Endometrial microvascular endothelial cells (primary cell): ENCODE results near the gene GAREM2. TPM values are rescaled to one million over a fixed set of nuclear protein-coding genes. Genes with fewer than 3 reads are reported as not detected.

Experiments used
- in situ Hi-C: cut with HindIII; loops from 2 replicates; pipeline ENCODE4 v1.10.0; 2017; ENCODE audit warnings: low sequenced_read_pairs, low pct_unique_long_range_greater_than_20kb; ENCODE audit errors: inconsistent ontology term
- total RNA-seq: library from RNA; depleted of rRNA; stranded (reverse); fragments of >200 nt; gene quantifications from one replicate; pipeline ENCODE4 v1.2.3, GENCODE V29; 2015; ENCODE audit errors: inconsistent ontology term

GAREM2 gene
- not detected for total RNA-seq

GRCh38 chr2:26172871-26173775 lies at the start of gene GAREM2:
Gene GAREM2, plus strand, starts transcription at chr2:26173088. Its CDS starts 133 bp downstream, at chr2:26173221.
- in situ Hi-C loops = no loop called here

- in situ Hi-C loops = no loop called here
Observed at GRCh38 chr2:26123426-26123825, 49.5 kb upstream of the GAREM2 start.

- in situ Hi-C loops = no loop called here
Observed at GRCh38 chr2:26126074-26126473, 46.8 kb upstream of the GAREM2 start.

DNA sequence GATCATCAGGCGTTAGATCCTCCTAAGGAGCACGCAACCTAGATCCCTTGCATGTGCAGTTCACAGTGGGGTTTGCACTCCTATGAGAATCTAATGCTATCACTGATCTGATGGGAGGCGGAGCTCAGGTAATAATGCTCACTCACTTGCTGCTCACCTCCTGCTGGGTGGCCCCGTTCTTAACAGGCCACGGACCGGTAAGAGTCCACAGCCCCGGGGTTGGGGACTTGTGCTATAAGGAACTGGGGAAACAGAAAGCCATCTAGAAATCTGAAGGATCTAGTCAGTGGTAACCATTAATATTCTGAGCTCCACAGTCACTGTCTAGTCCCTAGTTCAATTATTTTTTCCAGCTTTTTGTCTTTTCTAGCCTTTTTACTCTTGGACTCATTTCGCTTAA lies 44.7 kb upstream of the GAREM2 start:
- in situ Hi-C loops = no loop called here

DNA sequence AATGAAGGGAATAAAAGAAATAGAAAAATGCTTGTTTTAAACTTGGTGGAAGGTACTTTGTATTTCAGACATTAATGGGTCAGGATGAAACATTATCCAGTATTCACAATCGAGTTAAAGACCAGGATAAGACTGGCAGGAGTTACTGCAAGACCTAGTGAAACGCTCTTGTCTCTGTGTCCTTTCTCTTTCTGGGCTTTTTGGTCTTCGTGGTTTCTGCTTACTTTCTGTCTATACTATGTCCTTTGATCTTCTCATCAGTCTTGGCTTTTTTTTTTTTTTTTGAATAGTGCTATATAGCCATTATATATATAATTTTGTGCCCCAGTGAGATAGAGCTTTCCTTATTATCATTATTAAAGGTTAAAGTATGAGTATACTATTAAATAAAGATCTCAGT lies 42.1 kb upstream of the GAREM2 start:
- in situ Hi-C loops = no loop called here

DNA sequence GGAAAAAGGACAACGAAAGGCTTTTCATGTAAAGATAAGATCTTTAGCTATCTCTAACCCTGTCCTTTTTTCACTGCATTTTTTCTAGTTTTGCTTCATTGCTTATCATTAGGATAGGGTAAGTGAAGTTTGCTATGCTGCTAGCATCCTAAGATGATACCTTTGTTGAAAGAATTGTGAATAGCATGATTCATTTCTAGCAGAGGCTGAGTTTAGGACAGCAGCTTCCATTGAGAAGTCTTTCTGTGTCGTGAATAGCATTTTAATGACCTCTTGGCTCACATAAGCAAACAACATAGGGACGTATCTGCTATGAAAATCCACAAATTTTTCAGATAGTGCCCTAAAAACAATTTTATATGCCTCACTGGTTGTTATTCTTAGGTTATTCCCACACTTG lies 36.4 kb upstream of the GAREM2 start:
- in situ Hi-C loops = no loop called here

DNA sequence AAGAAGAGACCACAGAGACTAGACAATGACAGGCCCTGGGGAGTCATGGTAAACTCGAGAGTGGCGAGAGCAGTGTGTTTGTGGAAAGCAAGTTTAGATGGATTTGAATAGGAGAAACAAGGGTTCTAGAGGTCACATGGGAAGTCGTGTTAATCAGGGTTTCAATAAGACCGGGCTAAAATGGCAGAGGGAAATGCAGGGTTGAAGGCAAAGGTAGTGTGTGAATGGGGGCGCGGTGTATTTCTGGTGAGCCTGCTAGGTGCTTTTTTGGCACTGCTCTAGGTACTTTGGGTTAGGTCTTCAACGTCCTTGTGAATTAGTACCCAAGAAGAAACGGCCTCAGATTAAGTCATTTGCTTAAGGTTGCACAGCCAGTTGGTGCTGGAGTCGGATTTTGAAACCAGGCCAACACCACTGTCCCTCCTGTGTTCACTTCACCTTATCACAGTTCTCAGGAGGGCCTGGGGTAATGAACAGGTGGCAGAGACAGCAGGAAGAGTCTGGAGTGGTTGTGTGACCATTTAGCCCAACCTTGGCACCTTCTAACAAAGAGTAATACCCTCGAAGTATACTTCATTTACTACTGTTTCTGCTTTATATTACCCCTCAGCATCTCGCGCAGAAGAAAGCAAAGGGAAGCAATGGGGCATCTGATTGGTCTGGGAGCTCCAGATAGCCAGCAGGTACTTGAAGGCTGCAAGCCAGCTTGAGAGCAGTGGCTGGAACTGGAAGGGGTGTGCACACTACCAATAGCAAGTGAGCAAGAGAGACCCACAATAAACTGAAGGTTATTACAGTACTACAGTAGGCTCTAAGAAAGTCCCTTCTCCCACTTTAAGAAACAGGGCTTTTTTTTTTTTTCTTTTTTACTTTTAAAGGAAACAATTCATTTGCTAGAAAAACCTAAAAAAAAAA lies 33.4 kb upstream of the GAREM2 start:
- in situ Hi-C loops = no loop called here

GRCh38 chr2:26141145-26141769 lies 31.6 kb upstream of the GAREM2 start:
- in situ Hi-C loops = no loop called here

GRCh38 chr2:26144031-26144430 lies 28.9 kb upstream of the GAREM2 start:
- in situ Hi-C loops = no loop called here

GRCh38 chr2:26144953-26145680 lies 27.8 kb upstream of the GAREM2 start:
- in situ Hi-C loops = no loop called here

- in situ Hi-C loops = no loop called here
Observed at GRCh38 chr2:26148501-26148900, 24.4 kb upstream of the GAREM2 start.

GRCh38 chr2:26150243-26150642 lies 22.6 kb upstream of the GAREM2 start:
- in situ Hi-C loops = no loop called here

- in situ Hi-C loops = no loop called here
Observed at GRCh38 chr2:26157580-26157979, 15.3 kb upstream of the GAREM2 start.

- in situ Hi-C loops = no loop called here
Observed at GRCh38 chr2:26161926-26162325, 11.0 kb upstream of the GAREM2 start.

DNA sequence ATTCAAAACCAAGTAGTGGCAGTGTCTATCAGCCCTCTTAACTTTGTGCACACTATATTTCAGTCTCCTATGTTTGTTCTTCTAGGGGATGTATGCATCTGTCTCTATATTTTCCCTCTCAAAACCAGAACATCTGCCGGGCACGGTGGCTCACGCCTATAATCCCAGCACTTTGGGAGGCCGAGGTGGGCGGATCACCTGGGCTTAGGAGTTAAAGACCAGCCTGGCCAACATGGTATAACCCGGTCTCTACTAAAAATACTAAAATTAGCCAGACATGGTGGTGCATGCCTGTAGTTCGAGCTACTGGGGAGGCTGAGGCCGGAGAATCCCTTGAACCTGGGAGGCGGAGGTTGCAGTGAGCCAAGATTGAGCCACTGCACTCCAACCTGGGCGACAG lies 9.9 kb upstream of the GAREM2 start:
- in situ Hi-C loops = no loop called here

GRCh38 chr2:26164231-26164630 lies 8.7 kb upstream of the GAREM2 start:
- in situ Hi-C loops = no loop called here

DNA sequence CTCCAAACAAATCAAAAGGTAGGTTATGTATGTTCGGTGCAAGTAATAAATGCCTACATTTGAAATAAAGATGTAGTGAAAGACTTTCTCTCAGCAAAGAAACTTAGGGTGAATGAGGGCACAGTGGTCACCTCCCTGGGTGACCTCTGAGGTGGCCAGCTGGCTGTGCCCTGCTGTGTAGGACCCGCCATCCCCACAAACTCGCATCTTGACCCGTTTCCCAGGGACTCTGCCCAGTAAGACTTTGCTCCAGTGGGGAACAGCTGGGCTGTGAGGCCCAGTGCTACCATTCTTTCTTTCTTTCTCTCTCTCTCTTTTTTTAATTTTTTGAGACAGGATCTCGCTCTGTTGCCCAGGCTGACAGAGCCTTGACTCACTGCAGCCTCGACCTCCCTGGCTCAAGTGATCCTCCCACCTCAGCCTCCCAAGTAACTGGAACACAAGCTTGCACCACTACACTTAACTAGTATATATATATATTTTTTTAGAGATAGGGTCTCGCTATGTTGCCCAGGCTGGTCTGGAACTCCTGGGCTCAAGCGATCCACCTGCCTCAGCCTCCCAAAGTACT lies 8.2 kb upstream of the GAREM2 start:
- in situ Hi-C loops = no loop called here

GRCh38 chr2:26165403-26165802 lies 7.5 kb upstream of the GAREM2 start:
- in situ Hi-C loops = no loop called here
